Measurements from ENCODE around the gene SCRT2.

DNA sequence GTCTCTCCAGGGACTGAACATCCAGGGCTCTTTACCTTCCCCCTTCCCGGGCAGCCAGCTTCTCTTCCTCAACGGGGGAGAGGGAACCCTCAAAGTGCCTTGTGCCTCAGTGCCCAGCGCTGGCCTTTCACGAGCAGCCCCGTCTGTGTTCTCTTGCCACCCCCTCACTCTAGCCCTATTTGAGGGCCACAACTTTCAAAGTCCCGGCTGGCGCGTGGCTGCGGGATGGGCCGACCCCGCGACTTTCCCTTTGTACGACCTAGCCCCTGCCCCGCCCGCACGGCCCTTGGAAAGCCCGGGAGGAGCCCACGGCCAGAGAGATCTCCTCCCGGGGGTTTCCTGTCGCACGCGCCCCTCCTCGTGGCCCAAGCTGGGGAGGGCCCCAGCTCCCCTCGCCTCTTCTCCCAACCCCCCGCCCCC lies 559 bp downstream of the SCRT2 start:
- TF ChIP-seq EP300 (IDR thresholded peaks at IDR 0.05) = no peak
- TF ChIP-seq CTCF (IDR thresholded peaks at IDR 0.05) = no peak
- no peak for TF ChIP-seq POLR2A (IDR thresholded peaks at IDR 0.05)

All from ovary (tissue), 3 donors.